ENCODE data around the gene PARP4.
"Not testable (repeated sequence)": the region's sequence is repeated elsewhere in the genome, so short reads cannot be mapped to it uniquely, and the experiment has no call there.

Gene PARP4

DNA sequence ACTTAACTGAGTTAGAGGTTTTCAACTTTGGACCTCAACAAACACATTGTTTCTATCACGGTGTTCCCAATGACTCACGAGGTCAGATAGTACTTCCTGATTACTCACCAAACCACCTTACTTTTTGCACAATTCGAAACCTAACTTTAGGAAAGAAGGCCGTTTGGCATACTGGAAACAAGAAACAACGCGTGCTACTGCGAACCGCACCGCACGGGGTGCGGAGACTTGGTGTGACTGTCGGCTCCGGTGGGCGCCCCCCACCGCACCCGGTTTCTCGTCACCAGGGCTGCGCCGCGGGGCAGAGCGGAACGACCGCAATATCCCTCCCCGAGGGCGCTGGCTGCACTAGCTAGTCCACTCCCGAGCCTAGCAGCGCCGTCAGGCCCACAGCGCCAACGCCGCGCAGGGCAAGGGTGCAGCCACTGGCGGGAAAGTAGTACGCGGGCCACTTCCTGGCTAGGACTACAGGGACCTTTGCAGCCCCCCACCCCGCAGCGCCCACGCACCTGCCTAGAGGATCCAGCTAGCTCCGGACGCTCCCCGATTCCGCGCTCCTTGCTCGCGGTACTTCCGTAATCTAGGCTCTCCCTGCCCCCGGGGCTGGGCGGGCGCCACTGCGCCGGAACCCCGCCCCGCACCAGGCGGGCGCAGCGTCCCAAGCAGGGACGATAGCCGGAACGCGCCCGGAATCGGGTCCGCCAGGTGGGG is at the start of gene PARP4:
Gene PARP4 (minus strand): TSS at position 582 of the 711 bp plus-strand sequence. CDS start 9,002 bp downstream, outside the sequence.
- DNase-seq: peak; percentile 48

GRCh38 chr13:24560579-24561187 is 48.1 kb upstream of the PARP4 start:
- DNase-seq: not testable (repeated sequence)

GRCh38 chr13:24559431-24560218 is 47.0 kb upstream of the PARP4 start:
- not testable (repeated sequence) for DNase-seq

DNA sequence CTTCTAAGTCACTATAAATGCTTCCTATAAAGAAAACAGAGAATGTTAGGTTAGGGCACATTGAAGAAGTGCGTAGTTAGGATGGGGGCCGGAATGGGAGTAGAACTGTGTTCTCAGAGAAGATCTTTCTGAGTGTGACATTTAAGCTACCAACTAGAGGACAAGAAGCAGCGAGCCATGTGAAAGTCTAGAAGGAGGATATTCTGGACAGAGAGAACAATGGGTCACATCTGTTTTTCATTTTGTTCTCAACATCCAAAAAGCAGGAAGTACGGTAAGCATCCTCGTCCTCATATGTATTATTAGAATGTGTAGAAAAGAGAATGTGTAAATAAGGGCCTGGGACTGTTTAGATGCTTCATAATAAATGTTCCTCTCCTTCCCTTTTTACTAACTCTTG is 44.5 kb upstream of the PARP4 start:
- no peak for DNase-seq

- not testable (repeated sequence) for DNase-seq
These were observed 41.3 kb upstream of the PARP4 start for GRCh38 chr13:24553892-24554291.

GRCh38 chr13:24541476-24542352 is 29.1 kb upstream of the PARP4 start:
- not testable (repeated sequence) for DNase-seq

- DNase-seq: no peak
These were observed 28.5 kb upstream of the PARP4 start for GRCh38 chr13:24541127-24541475.

DNA sequence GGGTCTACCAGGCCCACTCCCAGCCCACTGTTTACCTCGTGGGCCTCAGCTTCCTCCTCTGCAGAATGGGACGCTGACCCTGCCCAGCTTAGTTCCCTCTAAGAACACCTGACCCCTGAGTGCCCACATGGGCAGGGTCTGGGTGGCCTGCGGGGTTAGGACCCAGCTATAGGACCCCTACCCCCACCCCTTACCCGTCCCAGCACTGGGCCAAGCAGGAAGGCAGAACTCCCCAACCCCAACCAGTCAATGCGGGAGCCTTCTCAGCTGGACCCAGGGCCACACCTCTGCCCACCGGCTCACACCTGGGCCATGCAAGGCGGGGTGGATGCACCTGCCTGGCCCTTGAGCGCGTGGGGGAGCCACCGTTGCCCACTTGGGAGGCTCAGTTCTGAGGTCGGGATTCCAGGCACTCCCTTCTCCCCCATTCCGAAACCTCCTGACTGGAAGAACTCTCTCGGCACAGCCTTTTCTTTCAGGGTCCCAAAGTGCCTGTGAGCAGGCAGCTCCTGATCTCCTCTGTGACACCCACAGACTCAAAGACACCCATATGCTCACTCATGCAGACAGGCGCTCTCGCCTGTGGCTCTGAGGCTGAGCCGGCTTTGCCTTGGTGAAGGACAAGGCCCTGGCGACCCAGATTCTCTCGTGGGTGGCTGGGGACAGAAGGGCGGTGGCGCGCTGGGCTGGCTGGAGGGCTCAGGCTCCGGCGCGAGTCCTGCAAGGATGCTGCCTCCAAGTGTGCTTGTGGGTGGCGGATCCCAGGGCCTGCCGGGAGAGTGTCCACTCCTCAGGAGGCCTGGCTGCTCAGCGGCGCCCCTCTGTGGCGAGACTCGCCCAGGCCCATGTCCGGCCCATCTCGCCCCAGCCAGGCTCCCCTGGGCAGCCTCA is 27.9 kb upstream of the PARP4 start:
- no peak for DNase-seq

DNA sequence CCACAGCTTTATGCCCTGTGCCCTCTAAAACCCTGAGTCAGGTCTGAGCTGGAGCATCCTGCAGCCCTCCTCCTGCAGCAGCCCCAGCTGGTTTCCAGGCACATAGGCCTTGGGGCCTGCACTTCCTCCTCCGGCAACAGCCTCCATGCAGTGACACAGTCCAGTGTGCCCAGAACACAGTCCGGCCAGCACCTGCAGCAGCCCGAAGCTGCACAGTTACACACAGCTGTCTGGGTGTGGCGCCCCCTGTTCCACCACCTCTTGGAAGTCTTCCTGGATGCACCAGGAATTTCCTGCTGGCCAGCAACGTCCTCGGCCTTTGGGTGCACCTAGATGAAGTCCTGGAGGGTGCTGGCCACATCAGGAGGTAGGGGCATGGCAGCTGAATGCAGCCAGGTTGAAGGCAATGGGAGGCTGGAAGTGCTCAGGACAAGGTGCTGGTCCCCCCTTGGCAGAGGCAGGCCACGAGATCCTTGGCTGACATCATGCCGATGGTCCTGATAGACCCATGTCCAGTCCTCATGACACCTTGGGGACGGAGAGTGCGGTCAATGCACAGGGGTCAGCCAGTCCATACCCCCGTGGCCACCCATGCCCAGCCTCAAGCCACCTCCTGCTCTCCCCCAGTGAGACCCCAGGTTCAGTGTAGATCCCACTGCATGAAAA is 27.1 kb upstream of the PARP4 start:
- DNase-seq: no peak

GRCh38 chr13:24529478-24529877 is 16.9 kb upstream of the PARP4 start:
- DNase-seq: no peak

- DNase-seq: no peak
These were observed 16.3 kb upstream of the PARP4 start for GRCh38 chr13:24528816-24529398.

GRCh38 chr13:24527266-24527775 is 14.7 kb upstream of the PARP4 start:
- DNase-seq: no peak

DNA sequence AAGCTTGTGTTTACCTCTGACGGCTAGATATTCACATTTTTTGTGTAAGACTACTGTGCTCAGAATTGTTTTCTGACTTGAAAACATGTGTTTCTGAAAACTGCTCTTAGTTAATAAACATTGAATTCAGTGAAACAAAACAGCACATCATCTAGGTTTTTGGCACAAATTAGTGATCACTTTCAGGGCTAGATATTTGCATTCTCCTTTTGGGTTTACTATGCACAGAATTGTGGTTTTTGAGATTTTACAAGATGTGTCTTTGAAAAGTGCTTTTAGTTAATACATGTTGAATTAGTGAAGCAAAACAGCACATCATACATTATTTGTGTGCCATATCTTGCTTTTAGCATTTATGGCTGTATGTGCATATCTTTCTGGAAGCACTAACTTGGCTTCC is 8.2 kb upstream of the PARP4 start:
- no peak for DNase-seq

DNA sequence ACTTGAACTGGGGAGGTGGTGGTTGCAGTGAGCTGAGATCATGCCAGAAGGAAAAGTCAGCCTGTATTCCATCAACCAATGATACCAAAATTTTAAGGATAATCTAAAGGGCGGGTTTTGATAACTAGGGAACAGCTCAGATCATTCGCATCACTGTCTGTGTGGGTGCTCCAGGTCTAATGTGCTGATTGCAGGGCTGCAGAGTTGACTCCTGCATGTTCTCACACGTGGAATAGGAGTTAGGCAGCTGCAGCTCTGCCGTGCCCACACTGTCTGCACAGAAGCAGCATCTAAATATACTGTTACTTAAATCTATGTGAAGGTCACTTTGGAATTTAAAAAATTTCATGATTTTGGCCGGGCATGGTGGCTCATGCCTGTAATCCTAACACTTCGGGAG is 4.3 kb upstream of the PARP4 start:
- no peak for DNase-seq

DNA sequence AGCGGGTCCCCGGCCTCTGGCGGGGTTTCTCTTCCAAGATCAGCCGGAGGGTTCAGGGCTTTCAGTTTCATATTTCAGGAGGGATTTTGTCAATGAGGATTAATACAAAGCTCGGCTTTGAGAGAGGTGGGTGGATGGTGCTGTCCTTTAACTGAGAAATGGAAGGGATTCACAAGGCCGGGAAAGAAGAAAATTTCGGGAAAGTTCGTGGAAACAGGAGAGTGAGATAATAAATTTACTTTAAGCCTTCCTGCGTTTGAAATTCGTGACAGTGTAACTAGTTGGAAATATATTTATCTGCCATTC is 283 bp upstream of the PARP4 start:
- no peak for DNase-seq

DNA sequence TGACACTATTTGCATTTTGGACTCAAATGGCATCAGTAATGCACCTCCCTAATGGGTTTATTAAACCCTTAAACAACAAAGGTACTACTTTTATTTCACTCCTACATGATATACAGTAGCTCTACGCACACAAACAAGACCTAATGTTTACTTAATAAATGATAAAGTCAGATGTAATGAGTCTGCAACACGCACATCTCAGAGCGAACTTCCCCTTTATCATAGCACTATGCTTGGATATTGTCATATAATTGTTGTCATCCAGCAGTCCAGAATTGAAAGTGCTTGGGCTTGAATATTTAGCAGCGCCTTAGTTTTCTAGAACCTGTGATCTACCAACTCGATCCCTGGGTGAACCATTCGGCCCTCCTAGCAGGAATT is 772 bp downstream of the PARP4 start:
- no peak for DNase-seq

DNA sequence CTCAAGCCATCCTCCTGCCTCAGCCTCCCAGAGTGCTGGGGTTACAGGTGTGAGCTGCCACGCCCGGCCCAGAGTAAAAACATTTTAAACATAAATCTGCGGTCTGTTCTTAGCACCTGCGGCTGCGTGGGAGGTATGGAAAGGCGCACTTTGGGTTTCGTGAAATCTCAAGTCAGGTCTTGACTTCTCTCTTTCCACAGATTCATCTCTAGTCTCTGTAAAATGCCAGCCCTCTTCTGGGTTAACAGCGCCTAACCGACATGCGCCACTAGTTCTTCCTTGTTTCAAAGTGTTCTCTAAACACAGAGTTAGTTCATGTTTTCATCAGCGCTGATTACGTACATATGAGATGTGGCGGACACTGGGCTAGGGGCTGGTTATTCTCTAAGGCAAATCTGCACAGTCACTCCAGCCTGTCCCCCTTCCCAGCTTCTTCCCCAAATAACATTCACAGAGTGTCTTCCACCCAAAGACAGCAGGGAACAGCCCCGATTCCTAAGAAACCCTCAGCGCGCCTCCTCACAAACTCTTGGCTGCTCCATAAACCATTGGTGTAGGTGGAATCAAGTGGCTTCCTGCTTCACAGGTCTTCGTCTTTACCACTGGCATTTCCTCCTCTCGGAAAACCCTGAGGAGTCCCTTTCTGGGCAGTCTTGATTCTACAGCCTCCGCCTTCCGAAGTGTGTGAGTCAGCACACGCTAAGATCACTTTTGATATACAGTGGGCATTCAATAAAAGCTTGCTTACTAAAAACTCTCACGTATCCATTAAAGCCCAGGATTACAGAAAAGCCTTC is 1.4 kb downstream of the PARP4 start:
- peak; percentile 55 for DNase-seq

DNA sequence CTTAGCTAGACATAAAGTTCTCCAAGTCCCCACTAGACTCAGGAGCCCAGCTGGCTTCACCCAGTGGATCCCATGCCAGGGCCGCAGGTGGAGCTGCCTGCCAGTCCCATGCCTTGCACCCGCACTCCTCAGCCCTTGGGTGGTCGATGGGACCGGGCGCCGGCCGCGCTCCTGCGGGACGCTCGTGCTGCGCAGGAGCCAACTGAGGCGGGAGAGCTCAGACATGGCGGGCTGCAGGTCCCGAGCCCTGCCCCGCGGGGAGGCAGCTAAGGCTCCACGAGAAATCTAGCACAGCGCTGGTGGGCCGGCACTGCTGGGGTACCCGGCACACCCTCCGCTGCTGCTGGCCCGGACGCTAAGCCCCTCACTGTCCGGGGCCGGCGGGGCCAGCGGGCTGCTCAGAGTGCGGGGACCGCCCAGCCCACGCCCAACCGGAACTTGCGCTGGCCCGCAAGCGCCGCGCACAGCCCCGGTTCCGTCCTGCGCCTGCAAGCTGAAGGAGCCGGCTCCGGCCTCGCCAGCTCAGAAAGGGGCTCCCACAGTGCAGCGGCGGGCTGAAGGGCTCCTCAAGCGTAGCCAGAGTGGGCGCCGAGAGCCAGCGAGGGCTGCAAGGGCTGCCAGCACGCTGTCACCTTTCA is 5.8 kb downstream of the PARP4 start:
- no peak for DNase-seq

- not testable (repeated sequence) for DNase-seq
These were observed 6.3 kb downstream of the PARP4 start for GRCh38 chr13:24506283-24506682.

- DNase-seq: no peak
These were observed 6.8 kb downstream of the PARP4 start for GRCh38 chr13:24505756-24506155.
